Transverse colon (tissue), 4 donors: ENCODE results near the gene NID2. TPM values are rescaled to one million over a fixed set of nuclear protein-coding genes. Genes with fewer than 3 reads are reported as not detected.

ENCODE experiments used
- DNase-seq: peaks from one replicate; pipeline ENCODE4 v3.0.0-alpha.2; 2019
- H3K27ac ChIP-seq, 4 donors: fragments of 200-600 bp; sonication (generic); 2 replicates each; pipeline ENCODE4 v1.5.1; 2016 to 2018; ENCODE audit warnings: inconsistent platforms in 4 of 4
- H3K27me3 ChIP-seq: fragments of 200-600 bp; sonication (generic); 2 replicates; pipeline ENCODE4 v1.5.1; 2017; ENCODE audit warnings: inconsistent platforms
- H3K36me3 ChIP-seq, 4 donors: fragments of 200-600 bp; sonication (generic); 2 replicates each; pipeline ENCODE4 v1.5.1; 2017 to 2019; ENCODE audit warnings: inconsistent platforms in 4 of 4
- H3K4me1 ChIP-seq, 4 donors: fragments of 200-600 bp; sonication (generic); 2 replicates each; pipeline ENCODE4 v1.5.1; 2017 to 2020; ENCODE audit warnings: inconsistent platforms in 4 of 4
- H3K4me3 ChIP-seq, 4 donors: fragments of 200-600 bp; sonication (generic); 1 replicate in 1 of 4; 2 replicates in 3 of 4; pipeline versions ENCODE4 v1.5.1 to v1.6.1; 2017 to 2019; ENCODE audit warnings: inconsistent platforms in 4 of 4
- H3K9me3 ChIP-seq, 2 donors: fragments of 200-600 bp; sonication (generic); 2 replicates each; pipeline ENCODE4 v1.5.1; 2017 to 2019; ENCODE audit warnings: inconsistent platforms in 2 of 2
- EP300 ChIP-seq: sonication (generic); formaldehyde crosslinking; IDR thresholded peaks from one replicate; pipeline ENCODE4 v1.6.1; 2017; ENCODE audit warnings: antibody characterized with exemption, low read depth
- POLR2A ChIP-seq: fragments of 450-650 bp; IDR thresholded peaks from one replicate; pipeline ENCODE4 v1.6.1; 2016; ENCODE audit warnings: antibody characterized with exemption, mild to moderate bottlenecking, moderate library complexity
- POLR2AphosphoS5 ChIP-seq, 3 donors: sonication (generic); formaldehyde crosslinking; IDR thresholded peaks; one replicate each; pipeline ENCODE4 v1.6.1; 2016; ENCODE audit warnings: antibody characterized with exemption in 3 of 3
- WGBS, 2 donors: methylation state at CpG; one replicate each; pipeline ENCODE4 v1.1.5; 2018; ENCODE audit warnings: low coverage in 1 of 2; 5-methylcytosine and 5-hydroxymethylcytosine counted together
- in situ Hi-C, 4 donors: fragments of 200-750 bp; cut with MboI; loops; one replicate each; pipeline versions ENCODE4 v1.15.0 to v1.15.1; 2017; ENCODE audit warnings: low sequenced_read_pairs in 3 of 4, low pct_ligation_motif_present in 1 of 4, low pct_unique_long_range_greater_than_20kb in 1 of 4
- intact Hi-C: fragments of 100-400 bp; cut with DNase I; formaldehyde crosslinking; loops from one replicate; pipeline ENCODE4 v1.15.1; 2023; ENCODE audit warnings: low total_unique reads
- total RNA-seq, 4 donors: library from RNA; depleted of rRNA; stranded (reverse); fragments of >200 nt; gene quantifications; one replicate each; pipeline ENCODE4 v1.1.0, GENCODE V29; 2016
- TF ChIP-seq, protein P1 (sequence below), 5 experiments: fragments of 200-600 bp in 3 of 5; fragments of 450-650 bp in 2 of 5; sonication (generic) in 3 of 5; IDR thresholded peaks; 1 replicate in 2 of 5; 2 replicates in 3 of 5; pipeline ENCODE4 v1.5.1; 2016 to 2017; ENCODE audit warnings: antibody characterized with exemption in 5 of 5, inconsistent platforms in 3 of 5, mild to moderate bottlenecking in 2 of 5, moderate library complexity in 1 of 5

Gene NID2
- total RNA-seq, 4 donors from 2014 or later = 8.3 to 62.7 (median 27.4) TPM

GRCh38 chr14:52043690-52044089, 25.2 kb downstream of the NID2 start:
- TF ChIP-seq, protein P1, sequence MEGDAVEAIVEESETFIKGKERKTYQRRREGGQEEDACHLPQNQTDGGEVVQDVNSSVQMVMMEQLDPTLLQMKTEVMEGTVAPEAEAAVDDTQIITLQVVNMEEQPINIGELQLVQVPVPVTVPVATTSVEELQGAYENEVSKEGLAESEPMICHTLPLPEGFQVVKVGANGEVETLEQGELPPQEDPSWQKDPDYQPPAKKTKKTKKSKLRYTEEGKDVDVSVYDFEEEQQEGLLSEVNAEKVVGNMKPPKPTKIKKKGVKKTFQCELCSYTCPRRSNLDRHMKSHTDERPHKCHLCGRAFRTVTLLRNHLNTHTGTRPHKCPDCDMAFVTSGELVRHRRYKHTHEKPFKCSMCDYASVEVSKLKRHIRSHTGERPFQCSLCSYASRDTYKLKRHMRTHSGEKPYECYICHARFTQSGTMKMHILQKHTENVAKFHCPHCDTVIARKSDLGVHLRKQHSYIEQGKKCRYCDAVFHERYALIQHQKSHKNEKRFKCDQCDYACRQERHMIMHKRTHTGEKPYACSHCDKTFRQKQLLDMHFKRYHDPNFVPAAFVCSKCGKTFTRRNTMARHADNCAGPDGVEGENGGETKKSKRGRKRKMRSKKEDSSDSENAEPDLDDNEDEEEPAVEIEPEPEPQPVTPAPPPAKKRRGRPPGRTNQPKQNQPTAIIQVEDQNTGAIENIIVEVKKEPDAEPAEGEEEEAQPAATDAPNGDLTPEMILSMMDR (IDR thresholded peaks at IDR 0.05) = peak; percentile 35 to 54 (median 52)
- TF ChIP-seq POLR2AphosphoS5 (IDR thresholded peaks at IDR 0.05) = no peak
- intact Hi-C loops (no loop called here), in situ Hi-C loops (no loop called here)
- no peak overlapping the region for H3K4me3 ChIP-seq
- 53 to 59% methylated on average over 2 to 5 of the region's 5 CpGs for WGBS, 2 donors
- peaks cover 19 to 40% (median 23%) of the 10 kb centered on the region in 4 donors for H3K4me1 ChIP-seq
- H3K36me3 ChIP-seq = peaks cover 0 to 1% (median 0%) of the 10 kb centered on the region in 4 donors
- peak overlapping the region in 1 of 4 donors; percentile 34 for H3K27ac ChIP-seq
- no peaks in the 10 kb centered on the region for H3K9me3 ChIP-seq
- peak; percentile 49 for DNase-seq
- H3K27me3 ChIP-seq = no peaks in the 10 kb centered on the region

DNA sequence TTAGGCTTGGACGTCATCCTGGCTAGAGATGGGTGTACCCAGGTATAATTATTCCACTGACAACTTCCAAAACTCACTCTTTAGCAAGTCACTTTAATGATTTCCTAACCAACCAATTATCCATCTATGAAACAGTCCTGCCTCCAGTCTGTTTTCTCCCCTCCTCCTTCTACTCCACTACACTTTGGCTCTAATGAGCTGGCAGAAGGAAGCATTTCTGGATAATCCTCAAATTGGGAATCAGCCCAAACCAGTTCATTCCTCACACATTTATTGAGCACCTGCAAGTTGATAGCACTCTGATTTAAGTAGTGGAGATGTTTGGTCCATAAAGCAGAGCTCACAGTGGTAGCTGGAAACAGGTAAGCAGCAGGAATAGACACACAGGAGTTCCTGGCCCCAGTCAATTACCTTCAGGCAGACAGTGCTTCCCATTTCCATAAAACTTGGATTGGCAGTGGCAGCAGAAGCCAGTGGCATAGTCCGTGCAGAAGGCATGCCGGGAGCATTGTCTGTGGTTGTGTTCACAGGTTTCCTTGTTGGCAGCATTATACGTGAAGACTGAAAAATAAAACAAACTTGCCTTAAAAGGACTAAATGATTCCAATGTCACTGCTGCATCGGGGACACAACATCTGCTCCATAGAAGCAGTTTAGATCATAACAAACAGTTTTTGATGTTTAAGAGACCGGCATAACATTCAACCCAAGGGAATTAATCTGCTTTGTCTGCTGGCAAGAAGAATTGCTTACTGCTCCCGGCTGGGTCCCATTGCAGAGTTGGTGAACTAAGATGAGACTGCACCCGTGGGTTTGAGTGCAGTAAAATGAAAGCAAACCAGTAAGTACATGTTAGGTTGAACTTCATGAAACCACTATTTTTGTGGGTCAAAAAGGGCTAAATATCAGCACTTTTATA, 26.2 kb downstream of the NID2 start:
- WGBS, 2 donors = 18 to 40% methylated on average over 3 to 8 of the region's 8 CpGs
- no peak for TF ChIP-seq POLR2A
- TF ChIP-seq EP300 = no peak
- TF ChIP-seq POLR2AphosphoS5 (IDR thresholded peaks at IDR 0.05) = no peak
- TF ChIP-seq, protein P1 (IDR thresholded peaks at IDR 0.05) = no peak
- in situ Hi-C loops (no loop called here), intact Hi-C loops (no loop called here)
- Histone ChIP-seq H3K27me3 (no peaks in the 10 kb centered on the region), H3K4me1 (peaks cover 17 to 34% (median 19%) of the 10 kb centered on the region in 4 donors), H3K4me3 (no peak overlapping the region), H3K27ac (peak overlapping the region in 2 of 4 donors; percentile 3 to 34), H3K36me3 (peaks cover 0 to 5% (median 0%) of the 10 kb centered on the region in 4 donors), H3K9me3 (no peaks in the 10 kb centered on the region)
- DNase-seq = no peak

DNA sequence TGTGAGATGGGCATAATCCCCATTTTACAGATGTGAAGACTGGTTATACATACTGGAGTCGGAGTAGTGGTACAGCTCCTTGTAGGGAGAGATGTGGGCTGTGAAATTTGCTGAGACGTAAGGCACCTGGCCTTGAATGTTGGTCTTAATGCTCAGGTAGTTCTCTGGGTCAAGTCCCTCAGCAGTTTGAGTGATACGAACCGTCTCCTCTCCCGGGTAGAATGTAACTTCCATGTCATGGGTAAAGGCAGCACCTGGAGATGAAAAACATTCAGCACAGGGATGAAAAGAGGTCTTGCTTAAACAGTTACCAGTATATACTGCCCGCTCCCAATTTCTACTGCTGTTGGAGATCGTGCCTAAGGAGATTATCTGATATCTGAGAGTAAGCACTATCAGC, 28.3 kb downstream of the NID2 start:
- H3K4me1 ChIP-seq = peaks cover 13 to 24% (median 16%) of the 10 kb centered on the region in 4 donors
- no peak overlapping the region for H3K4me3 ChIP-seq
- DNase-seq = no peak
- no peak overlapping the region for H3K27ac ChIP-seq
- TF ChIP-seq, protein P1 (IDR thresholded peaks at IDR 0.05) = no peak
- TF ChIP-seq POLR2AphosphoS5 (IDR thresholded peaks at IDR 0.05) (no peak), POLR2A (no peak), EP300 (no peak)
- in situ Hi-C loops = no loop called here
- intact Hi-C loops = no loop called here
- peaks cover 0 to 5% (median 0%) of the 10 kb centered on the region in 4 donors for H3K36me3 ChIP-seq
- 87 to 100% methylated on average over 4 to 7 of the region's 7 CpGs for WGBS, 2 donors
- H3K27me3 ChIP-seq = no peaks in the 10 kb centered on the region
- H3K9me3 ChIP-seq = no peaks in the 10 kb centered on the region

- in situ Hi-C loops (no loop called here), intact Hi-C loops (no loop called here)
- Histone ChIP-seq H3K27ac (no peak overlapping the region), H3K4me3 (no peak overlapping the region), H3K27me3 (no peaks in the 10 kb centered on the region), H3K36me3 (peaks cover 0 to 5% (median 0%) of the 10 kb centered on the region in 4 donors), H3K9me3 (no peaks in the 10 kb centered on the region), H3K4me1 (peaks cover 6 to 16% (median 9%) of the 10 kb centered on the region in 4 donors)
- no peak for TF ChIP-seq POLR2A
- TF ChIP-seq, protein P1 (IDR thresholded peaks at IDR 0.05) = no peak
- no peak for TF ChIP-seq EP300
- TF ChIP-seq POLR2AphosphoS5 (IDR thresholded peaks at IDR 0.05) = no peak
- DNase-seq = no peak
- 84 to 100% methylated on average over 1 to 7 of the region's 7 CpGs for WGBS, 2 donors
Measured at GRCh38 chr14:52039124-52039815, 29.6 kb downstream of the NID2 start.
